HEK293 (cell line): Measurements from ENCODE around the gene KDM2B.
"Not testable (repeated sequence)": the region's sequence is repeated elsewhere in the genome, so short reads cannot be mapped to it uniquely, and the experiment has no call there.

Experiments
- CTCF ChIA-PET: fragments of 350-600 bp; formaldehyde crosslinking; extraction: SDS; loops from one replicate; lab custom pipeline; 2021; ENCODE audit warnings: antibody characterized with exemption; lab: Yijun Ruan, JAX
- POLR2A ChIA-PET: fragments of 300-600 bp; formaldehyde crosslinking; extraction: SDS; loops from one replicate; lab custom pipeline; 2020; ENCODE audit warnings: antibody characterized with exemption, inconsistent platforms; lab: Yijun Ruan, JAX
- H3K27ac ChIP-seq: fragments of 200-500 bp; sonication (Bioruptor generic); 2 replicates; pipeline ENCODE4 v1.5.1; 2014; ENCODE audit warnings: low read depth, low read length, control low read depth, inconsistent platforms; ENCODE audit errors: extremely low read depth
- H3K36me3 ChIP-seq, 2 experiments: fragments of 200-500 bp in 1 of 2; sonication (Bioruptor generic) in 1 of 2; 1 replicate in 1 of 2; 2 replicates in 1 of 2; pipeline ENCODE4 v1.5.1; 2014 to 2017; ENCODE audit warnings: inconsistent platforms in 2 of 2, low read length in 2 of 2; ENCODE audit not compliant: control insufficient read depth in 2 of 2, insufficient read depth in 1 of 2
- H3K4me1 ChIP-seq: fragments of 200-500 bp; sonication (Bioruptor generic); 2 replicates; pipeline ENCODE4 v1.5.1; 2014; ENCODE audit warnings: mild to moderate bottlenecking, low read length, inconsistent platforms; ENCODE audit not compliant: control insufficient read depth, insufficient read depth
- H3K4me3 ChIP-seq: 2 replicates; pipeline ENCODE4 v1.5.1; 2011; ENCODE audit warnings: low read depth, mild to moderate bottlenecking, control low read depth, low read length, moderate library complexity
- H3K9me3 ChIP-seq: fragments of 200-500 bp; sonication (Bioruptor generic); 2 replicates; pipeline ENCODE4 v1.5.1; 2014; ENCODE audit warnings: low read depth, low read length, inconsistent platforms; ENCODE audit not compliant: control insufficient read depth, insufficient read depth
- EGR2 ChIP-seq: fragments of 450-650 bp; formaldehyde crosslinking; IDR thresholded peaks from 2 replicates; pipeline ENCODE4 v1.5.1; 2016; ENCODE audit warnings: low read depth, missing biosample characterization, missing genetic modification characterization
- MZF1 ChIP-seq: fragments of 450-650 bp; formaldehyde crosslinking; IDR thresholded peaks from 2 replicates; pipeline ENCODE4 v1.5.1; 2017; ENCODE audit warnings: missing biosample characterization, missing genetic modification characterization, borderline replicate concordance
- SCRT2 ChIP-seq: fragments of 450-650 bp; formaldehyde crosslinking; IDR thresholded peaks from 2 replicates; pipeline ENCODE4 v1.5.1; 2016; ENCODE audit warnings: missing biosample characterization, missing genetic modification characterization
- ZFHX2 ChIP-seq: fragments of 450-650 bp; formaldehyde crosslinking; conservative IDR thresholded peaks from 2 replicates; pipeline ENCODE4 v1.5.1; 2016; ENCODE audit warnings: missing biosample characterization, missing genetic modification characterization
- ZFP37 ChIP-seq: fragments of 450-650 bp; formaldehyde crosslinking; IDR thresholded peaks from 2 replicates; pipeline ENCODE4 v1.5.1; 2016; ENCODE audit warnings: missing biosample characterization, missing genetic modification characterization
- ZNF121 ChIP-seq: fragments of 450-650 bp; formaldehyde crosslinking; IDR thresholded peaks from 2 replicates; pipeline ENCODE4 v1.5.1; 2016; ENCODE audit warnings: missing biosample characterization, missing genetic modification characterization
- ZNF302 ChIP-seq: fragments of 450-650 bp; formaldehyde crosslinking; IDR thresholded peaks from 2 replicates; pipeline ENCODE4 v1.5.1; 2016; ENCODE audit warnings: missing biosample characterization, missing genetic modification characterization, low read depth
- ZNF341 ChIP-seq: fragments of 450-650 bp; formaldehyde crosslinking; IDR thresholded peaks from 2 replicates; pipeline ENCODE4; 2016; ENCODE audit warnings: low read depth, missing biosample characterization, missing genetic modification characterization
- ZNF354C ChIP-seq: fragments of 450-650 bp; formaldehyde crosslinking; IDR thresholded peaks from 2 replicates; pipeline ENCODE4 v1.5.1; 2016; ENCODE audit warnings: missing biosample characterization, missing genetic modification characterization, low read depth, borderline replicate concordance
- ZNF449 ChIP-seq: fragments of 450-650 bp; formaldehyde crosslinking; IDR thresholded peaks from 2 replicates; pipeline ENCODE4 v1.5.1; 2017; ENCODE audit warnings: missing biosample characterization, mild to moderate bottlenecking, missing genetic modification characterization, moderate library complexity
- ZNF560 ChIP-seq: fragments of 450-650 bp; formaldehyde crosslinking; IDR thresholded peaks from 2 replicates; pipeline ENCODE4 v1.5.1; 2017; ENCODE audit warnings: missing biosample characterization, missing genetic modification characterization, borderline replicate concordance
- ZNF596 ChIP-seq: fragments of 450-650 bp; IDR thresholded peaks from 2 replicates; pipeline ENCODE4 v1.5.0; 2018; ENCODE audit warnings: missing biosample characterization, mild to moderate bottlenecking, missing genetic modification characterization, moderate library complexity

The KDM2B gene

DNA sequence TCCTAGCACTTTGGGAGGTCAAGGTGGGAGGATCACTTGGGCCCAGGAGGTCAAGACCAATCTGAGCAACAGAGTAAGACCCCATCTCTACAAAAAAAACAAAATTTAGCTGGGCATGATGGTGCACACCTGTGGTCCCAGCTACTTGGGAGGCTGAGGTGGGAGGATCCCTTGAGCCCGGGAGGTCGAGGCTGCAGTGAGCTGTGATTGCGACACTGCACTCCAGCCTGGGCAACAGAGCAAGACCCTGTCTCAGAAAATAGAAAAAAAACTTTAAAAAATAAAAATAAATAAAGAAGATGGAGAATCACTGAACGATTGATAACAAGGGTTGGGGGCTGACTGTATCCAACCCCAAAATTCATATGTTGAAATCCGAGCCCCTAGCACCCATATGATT, 96.3 kb downstream of the KDM2B start:
- TF ChIP-seq ZNF121: peak; percentile 79; the same call in 1 of the 2 replicates
- CTCF ChIA-PET: interaction anchor here (1.0 to 1.1 kb wide), 2 partner anchors 10 to 11 kb away, joined by 3 read pairs; no protein-coding TSS in a partner anchor
- H3K4me1 ChIP-seq, H3K4me3 ChIP-seq, H3K36me3 ChIP-seq, POLR2A ChIA-PET, H3K27ac ChIP-seq, H3K9me3 ChIP-seq: not testable (repeated sequence)

DNA sequence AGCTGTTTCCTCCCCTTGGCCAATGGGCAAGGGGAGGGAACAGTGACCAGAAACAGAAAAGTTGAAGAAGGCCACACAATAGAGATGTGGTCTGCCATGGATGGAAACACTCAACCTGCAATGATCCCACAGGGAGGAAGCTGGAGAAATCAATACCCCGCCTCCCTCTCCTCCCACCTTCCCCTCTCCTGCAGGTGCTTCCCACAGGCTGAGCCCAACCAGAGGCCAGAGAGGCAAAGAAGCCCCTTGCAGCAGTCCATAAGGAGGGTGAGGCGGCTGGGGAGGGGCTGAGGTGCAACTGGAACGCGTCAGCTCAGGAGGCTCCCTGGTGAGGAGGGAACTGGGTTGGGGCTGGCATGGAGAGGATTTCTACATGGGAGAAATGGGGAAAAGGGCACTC, 96.9 kb downstream of the KDM2B start:
- Histone ChIP-seq H3K9me3 (no peaks in the 10 kb centered on the region), H3K4me1 (no peaks in the 10 kb centered on the region), H3K4me3 (no peak overlapping the region), H3K27ac (no peak overlapping the region), H3K36me3 (no peaks in the 10 kb centered on the region; a peak in 1 of 3 replicates)
- CTCF ChIA-PET: interaction anchor here (1.0 to 1.7 kb wide), 4 partner anchors 10 to 185 kb away, joined by 3 to 4 read pairs (median 4); no protein-coding TSS in a partner anchor
- TF ChIP-seq MZF1 (tag by site-specific recombination): no peak
- TF ChIP-seq ZFHX2: peak; percentile 60
- TF ChIP-seq EGR2 (tag by site-specific recombination): peak; percentile 60
- TF ChIP-seq ZNF449 (tag by site-specific recombination): 0 out of 2 replicates have a peak, but pooled peaks have one; percentile 68
- TF ChIP-seq ZNF354C (tag by site-specific recombination): no peak
- TF ChIP-seq ZNF560 (tag by site-specific recombination): no peak
- TF ChIP-seq ZNF302 (tag by site-specific recombination): no peak
- POLR2A ChIA-PET: no interaction called here

- no peak overlapping the region for H3K27ac ChIP-seq
- no peak overlapping the region for H3K4me3 ChIP-seq
- H3K9me3 ChIP-seq: no peaks in the 10 kb centered on the region
- ChIA-PET CTCF (interaction anchor here (0.6 to 3.6 kb wide), 7 partner anchors 13 to 208 kb away, joined by 3 to 23 read pairs (median 4); no protein-coding TSS in a partner anchor), POLR2A (interaction anchor here (0.8 kb wide), 1 partner anchor 9 kb away, joined by 3 read pairs; no protein-coding TSS in a partner anchor)
- TF ChIP-seq ZNF341 (tag by site-specific recombination): 0 out of 2 replicates have a peak, but pooled peaks have one; percentile 16
- no peak for TF ChIP-seq ZFP37 (tag by site-specific recombination)
- peaks cover 8% of the 10 kb centered on the region for H3K4me1 ChIP-seq
- no peaks in the 10 kb centered on the region for H3K36me3 ChIP-seq
Measured at GRCh38 chr12:121476477-121476876, 104.3 kb downstream of the KDM2B start.

DNA sequence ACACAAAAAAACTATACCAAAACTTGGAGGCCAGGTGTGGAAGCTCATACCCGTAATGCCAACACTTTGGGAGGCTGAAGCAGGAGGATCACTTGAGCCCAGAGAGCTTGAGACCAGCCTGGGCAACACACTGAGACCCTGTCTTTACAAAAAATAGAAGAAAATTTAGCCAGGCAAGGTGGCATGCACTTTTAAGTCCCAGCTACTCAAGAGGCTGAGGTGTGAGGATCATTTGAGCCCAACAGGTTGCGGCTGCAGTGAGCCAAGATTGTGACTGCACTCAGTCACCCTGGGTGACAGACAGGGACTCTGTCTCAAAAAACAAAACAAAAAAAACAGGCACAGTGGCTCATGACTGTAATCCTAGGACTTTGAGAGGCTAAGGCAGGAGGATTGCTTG, 105.5 kb downstream of the KDM2B start:
- CTCF ChIA-PET: interaction anchor here (0.6 kb wide), 1 partner anchor 141 kb away, joined by 5 read pairs; no protein-coding TSS in a partner anchor
- no peak overlapping the region for H3K4me3 ChIP-seq
- H3K4me1 ChIP-seq: peaks cover 8% of the 10 kb centered on the region
- H3K27ac ChIP-seq: no peak overlapping the region
- TF ChIP-seq ZNF596 (no peak), SCRT2 (tag by site-specific recombination) (peak; percentile 71; the same call in 1 of the 2 replicates)
- POLR2A ChIA-PET: no interaction called here
- H3K9me3 ChIP-seq: no peaks in the 10 kb centered on the region
- no peaks in the 10 kb centered on the region for H3K36me3 ChIP-seq
